Measurements from ENCODE around the gene PDLIM7. TPM values are rescaled to one million over a fixed set of nuclear protein-coding genes. Genes with fewer than 3 reads are reported as not detected.

The PDLIM7 gene
- total and polyA plus RNA-seq, 2 of the 8 experiments (the other 6 are each of a cell fraction or from before 2014, with no cell fraction given) = 67.3 to 94.2 TPM

DNA sequence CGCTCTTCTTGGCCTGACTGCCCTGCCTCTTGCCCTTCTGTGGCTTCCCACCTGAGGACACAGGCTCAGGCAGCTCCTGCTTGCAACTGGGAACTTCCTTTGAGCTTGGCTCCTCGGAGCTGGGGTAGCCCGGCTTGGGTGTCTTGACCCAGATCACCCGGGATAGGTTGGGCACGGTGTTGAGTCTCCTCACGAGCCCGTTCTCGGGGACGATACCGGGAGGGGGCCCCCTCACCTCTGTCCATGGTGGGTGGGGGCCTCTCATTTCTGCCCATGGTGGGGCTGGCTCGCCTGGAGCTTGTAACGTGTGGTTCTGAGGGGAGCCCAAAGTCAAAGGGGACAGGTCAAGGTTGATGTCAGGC, 27.1 kb upstream of the PDLIM7 start:
- Histone ChIP-seq H2BK12ac (ENCODE audit: low read depth, low read length) (no peak overlapping the region), H3K27ac (ENCODE audit: low read depth, low read length) (no peak overlapping the region), H4K8ac (ENCODE audit: extremely low read depth, insufficient read depth, low read length) (no peak overlapping the region), H4K5ac (ENCODE audit: insufficient read length, low read depth, low read length) (no peak overlapping the region), H3K23me2 (ENCODE audit: low read depth, low read length) (no peaks in the 10 kb centered on the region), H3K23ac (ENCODE audit: insufficient read length) (no peak overlapping the region), H3K4ac (replicated peaks; ENCODE audit: insufficient read length, low read depth, low read length) (no peak overlapping the region), H2BK120ac (replicated peaks; ENCODE audit: low read depth, low read length) (no peak overlapping the region), H3K79me2 (ENCODE audit: control insufficient read depth in 1 of 2, insufficient read depth in 2 of 2, low read length in 2 of 2) (no peaks in the 10 kb centered on the region), H4K20me1 (replicated peaks in 1 of 2; ENCODE audit: control insufficient read depth in 1 of 2, insufficient read depth in 2 of 2, low read length in 2 of 2) (peaks cover 9% of the 10 kb centered on the region in 2 experiments), H4K91ac (replicated peaks; ENCODE audit: insufficient read length, low read length) (no peak overlapping the region), H2AK5ac (ENCODE audit: low read depth, low read length) (no peak overlapping the region), H2BK5ac (ENCODE audit: low read depth, low read length) (no peak overlapping the region), H3K36me3 (ENCODE audit: control insufficient read depth in 2 of 4, insufficient read depth in 4 of 4, low read length in 3 of 4) (peaks cover 29 to 65% (median 44%) of the 10 kb centered on the region in 4 experiments; a peak in 7 of 8 replicates), H3K9ac (replicated peaks in 1 of 4; ENCODE audit: extremely low read depth in 1 of 4, low read depth in 3 of 4, low read length in 3 of 4) (no peak overlapping the region), H3K4me2 (ENCODE audit: insufficient read depth in 1 of 2, low read depth in 2 of 2, low read length in 2 of 2) (no peak overlapping the region), H3K79me1 (ENCODE audit: low read depth, low read length) (no peaks in the 10 kb centered on the region), H2BK15ac (ENCODE audit: low read length) (no peak overlapping the region), H3K14ac (ENCODE audit: insufficient read length) (no peak overlapping the region), H3K4me3 (ENCODE audit: extremely low read depth in 1 of 4, insufficient read depth in 2 of 4, low read depth in 3 of 4, low read length in 4 of 4) (no peak overlapping the region), H3K9me3 (ENCODE audit: insufficient read depth in 2 of 2, low read depth in 1 of 2, low read length in 1 of 2) (no peaks in the 10 kb centered on the region), H3K56ac (replicated peaks; ENCODE audit: insufficient read length, low read depth, low read length) (no peak overlapping the region), H2BK20ac (ENCODE audit: low read length) (no peak overlapping the region), H3K27me3 (replicated peaks in 1 of 4; ENCODE audit: control insufficient read depth in 3 of 4, extremely low read depth in 1 of 4, insufficient read depth in 3 of 4, low read length in 3 of 4) (no peaks in the 10 kb centered on the region), H3K18ac (ENCODE audit: extremely low read depth, low read length) (no peak overlapping the region), H3K4me1 (replicated peaks in 1 of 4; ENCODE audit: control insufficient read depth in 3 of 4, insufficient read depth in 4 of 4, low read length in 3 of 4) (no peaks in the 10 kb centered on the region), H2AFZ (ENCODE audit: low read length) (no peak overlapping the region)
- no peak for FAIRE-seq
- ChIA-PET CTCF (ENCODE audit: partially characterized antibody) (interaction anchor here (0.6 to 2.2 kb wide), 10 partner anchors 9 to 215 kb away, joined by 3 to 12 read pairs (median 3); partner anchors contain the start of gene DOK3), POLR2A (ENCODE audit: partially characterized antibody) (interaction anchor here (0.8 to 1.9 kb wide), 11 partner anchors 8 to 53 kb away, joined by 3 to 10 read pairs (median 3); partner anchors contain the start of gene DDX41)
- WGBS, 2 experiments (ENCODE audit: extremely low coverage in 1 of 2, insufficient coverage in 1 of 2, insufficient read length in 1 of 2, insufficient replicate concordance in 2 of 2, low coverage in 1 of 2, low lambda C conversion rate in 2 of 2, missing lambda C conversion rate in 1 of 2) = 92% methylated on average over 11 of the region's 12 CpGs; no CpG with 5 or more reads in 1 of the 2 experiments
- no peak for DNase-seq (ENCODE audit: low read depth in 1 of 2, low spot score in 2 of 2)
- TF ChIP-seq, protein P1, sequence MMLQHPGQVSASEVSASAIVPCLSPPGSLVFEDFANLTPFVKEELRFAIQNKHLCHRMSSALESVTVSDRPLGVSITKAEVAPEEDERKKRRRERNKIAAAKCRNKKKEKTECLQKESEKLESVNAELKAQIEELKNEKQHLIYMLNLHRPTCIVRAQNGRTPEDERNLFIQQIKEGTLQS (IDR thresholded peaks at IDR 0.05; ENCODE audit: insufficient read depth, low read depth, low read length) = no peak
- TF ChIP-seq CTBP2 (IDR thresholded peaks at IDR 0.05; ENCODE audit: borderline replicate concordance, insufficient read depth, insufficient read length, low read length) (no peak), TAF1 (IDR thresholded peaks at IDR 0.05; ENCODE audit: low read depth, low read length) (no peak), RAD21 (IDR thresholded peaks at IDR 0.05 in 1 of 2, conservative IDR thresholded peaks at IDR 0.05 in 1 of 2; ENCODE audit: low read depth in 2 of 2, low read length in 2 of 2) (no peak), CBX8 (IDR thresholded peaks at IDR 0.05; ENCODE audit: borderline replicate concordance, low read depth, low read length) (no peak), RBBP5 (IDR thresholded peaks at IDR 0.05; ENCODE audit: borderline replicate concordance, low read depth, low read length) (no peak), SUZ12 (IDR thresholded peaks at IDR 0.05; ENCODE audit: low read length) (no peak), HDAC2 (IDR thresholded peaks at IDR 0.05; ENCODE audit: borderline replicate concordance in 1 of 2, low read depth in 2 of 2, low read length in 2 of 2) (no peak), CHD2 (IDR thresholded peaks at IDR 0.05; ENCODE audit: low read length) (no peak), POLR2AphosphoS5 (IDR thresholded peaks at IDR 0.05; ENCODE audit: low read depth, low read length) (no peak), KDM1A (IDR thresholded peaks at IDR 0.05; ENCODE audit: borderline replicate concordance, low read length) (no peak), EP300 (IDR thresholded peaks at IDR 0.05; ENCODE audit: borderline replicate concordance in 1 of 2, low read depth in 2 of 2, low read length in 2 of 2) (no peak), CHD1 (IDR thresholded peaks at IDR 0.05; ENCODE audit: low read depth, low read length) (no peak)

All from H1 (cell line).